GM12878 (cell line): Measurements from ENCODE around the gene DBN1. TPM values are rescaled to one million over a fixed set of nuclear protein-coding genes. Genes with fewer than 3 reads are reported as not detected.

Source experiments
- ATAC-seq: fragments of 200-7000 bp; cut with Tn5 transposase; 3 replicates; pipeline ENCODE4 v1.9.1; 2020; ENCODE audit warnings: mild to moderate bottlenecking, moderate library complexity
- BruUV-seq: library from RNA; stranded (reverse); fragments of 400-500 nt; replicated peaks from 2 replicates; lab custom pipeline; 2021; lab: Mats Ljungman, UMichigan
- CTCF ChIA-PET: fragments of 300-600 bp; sonication (Branson Sonifier 250); formaldehyde crosslinking; extraction: SDS; loops from one replicate; lab custom pipeline; 2021; ENCODE audit warnings: inconsistent platforms; lab: Yijun Ruan, JAX
- POLR2A ChIA-PET: fragments of 350-600 bp; formaldehyde crosslinking; extraction: SDS; loops from one replicate; lab custom pipeline; 2021; ENCODE audit warnings: inconsistent platforms; lab: Charles Lee
- RAD21 ChIA-PET: fragments of 300-600 bp; sonication (Branson Sonifier 250); formaldehyde crosslinking; loops from one replicate; lab custom pipeline; 2023; ENCODE audit warnings: antibody characterized with exemption; ENCODE audit not compliant: unreplicated experiment; lab: Charles Lee
- SMC1A ChIA-PET: fragments of 300-600 bp; sonication (Branson Sonifier 250); formaldehyde crosslinking; loops from one replicate; lab custom pipeline; 2023; ENCODE audit not compliant: unreplicated experiment, uncharacterized antibody; lab: Charles Lee
- DNase-seq: peaks from one replicate; pipeline ENCODE4 v3.0.0-alpha.2; 2011; ENCODE audit warnings: low read depth, low spot score
- FAIRE-seq: peaks from 3 replicates; lab custom pipeline; 2011; peaks lifted over from hg19 to GRCh38; lab: Jason Lieb, UNC
- H2AFZ ChIP-seq: 2 replicates; pipeline ENCODE4 v1.6.0; 2011; ENCODE audit warnings: low read depth, low read length, control low read depth; ENCODE audit not compliant: control insufficient read depth
- H3K27ac ChIP-seq: 2 replicates; pipeline ENCODE4 v1.5.1; 2011; ENCODE audit warnings: control low read depth; ENCODE audit not compliant: control insufficient read depth, insufficient read depth
- H3K27me3 ChIP-seq, 2 experiments: replicated peaks in 1 of 2; 2 replicates each; pipeline versions ENCODE4 v1.6.0 to v1.6.1; 2011; ENCODE audit warnings: low read length in 1 of 2; ENCODE audit not compliant: control insufficient read depth in 2 of 2, insufficient read depth in 2 of 2
- H3K36me3 ChIP-seq, 2 experiments: 2 replicates each; pipeline ENCODE4 v1.5.1; 2011; ENCODE audit warnings: low read length in 1 of 2; ENCODE audit not compliant: control insufficient read depth in 2 of 2, insufficient read depth in 2 of 2
- H3K4me1 ChIP-seq: 2 replicates; pipeline ENCODE4 v1.6.1; 2011; ENCODE audit warnings: mild to moderate bottlenecking, low read length, moderate library complexity, mixed read lengths; ENCODE audit not compliant: control insufficient read depth, insufficient read depth
- H3K4me2 ChIP-seq: 2 replicates; pipeline ENCODE4 v1.6.0; 2011; ENCODE audit warnings: control low read depth; ENCODE audit not compliant: control insufficient read depth, insufficient read depth
- H3K4me3 ChIP-seq: fragments of 200-600 bp; sonication (generic); 2 replicates; pipeline ENCODE4 v1.5.1; 2016
- H3K79me2 ChIP-seq: 2 replicates; pipeline ENCODE4 v1.6.0; 2011; ENCODE audit warnings: low read length; ENCODE audit not compliant: control insufficient read depth, insufficient read depth
- H3K9ac ChIP-seq: 2 replicates; pipeline ENCODE4 v1.8.0; 2011; ENCODE audit warnings: low read length, control low read depth, mixed read lengths; ENCODE audit not compliant: control insufficient read depth, insufficient read depth
- H3K9me3 ChIP-seq: replicated peaks from 3 replicates; pipeline ENCODE4 v1.5.1; 2011; ENCODE audit warnings: mild to moderate bottlenecking, low read length; ENCODE audit not compliant: control insufficient read depth, insufficient read depth
- H4K20me1 ChIP-seq: 2 replicates; pipeline ENCODE4 v1.6.0; 2011; ENCODE audit not compliant: control insufficient read depth, insufficient read depth
- ASH2L ChIP-seq: fragments of 300-600, 200-600 bp; sonication (generic); IDR thresholded peaks from 2 replicates; pipeline ENCODE4 v1.6.1; 2017; ENCODE audit warnings: low read depth, mild to moderate bottlenecking, borderline replicate concordance
- KLF5 ChIP-seq: fragments of 450-650 bp; IDR thresholded peaks from 2 replicates; pipeline ENCODE4 v1.6.1; 2014; ENCODE audit warnings: mild to moderate bottlenecking; ENCODE audit not compliant: partially characterized antibody
- NBN ChIP-seq: fragments of 450-650 bp; IDR thresholded peaks from 2 replicates; pipeline ENCODE4 v1.6.1; 2016
- POLR2AphosphoS2 ChIP-seq: IDR thresholded peaks from 2 replicates; pipeline ENCODE4 v1.6.1; 2011; ENCODE audit warnings: low read depth, mild to moderate bottlenecking, low read length, improper control_type of control experiment, moderate library complexity
- WGBS: methylation state at CpG from one replicate; pipeline ENCODE4 v1.1.6; 2016; ENCODE audit warnings: low lambda C conversion rate; ENCODE audit not compliant: insufficient replicate concordance, insufficient coverage; ENCODE audit errors: missing lambda C conversion rate; 5-methylcytosine and 5-hydroxymethylcytosine counted together
- in situ Hi-C: fragments of 300-500 bp; cut with MboI; formaldehyde crosslinking; loops from 9 replicates; pipeline ENCODE4 v1.14.3; 2018; ENCODE audit warnings: mixed read lengths
- intact Hi-C: fragments of 100-400 bp; cut with micrococcal nuclease; formaldehyde crosslinking; loops from one replicate; pipeline ENCODE4 v1.14.2; 2022; ENCODE audit not compliant: unreplicated experiment
- polyA plus RNA-seq, 11 experiments: library from polyadenylated mRNA; depleted of rRNA in 4 of 11; unstranded in 6 of 11; stranded (reverse) in 5 of 11; fragments of >200 nt; fragmentation: Nextera tagmentation in 4 of 11; fragmentation: Illumina TruSeq in 1 of 11; extraction: Ambion mirVana in 4 of 11; extraction: Trizol in 1 of 11; gene quantifications; 1 replicate in 1 of 11; 2 replicates in 10 of 11; pipeline versions ENCODE4 v1.2.1 to v1.2.3, GENCODE V29; 2011 to 2016; ENCODE audit warnings: inconsistent platforms in 2 of 11, missing spikeins in 2 of 11, low read depth in 1 of 11
- total RNA-seq, 4 experiments: library from RNA; depleted of rRNA in 3 of 4; stranded (reverse); fragments of >200 nt in 3 of 4; fragmentation: Illumina TruSeq in 1 of 4; extraction: Trizol in 1 of 4; gene quantifications; 2 replicates each; pipeline versions ENCODE4 v1.2.1 to v1.2.3, GENCODE V29; 2013 to 2021
- TF ChIP-seq, protein P1 (sequence below): fragments of 450-650 bp; IDR thresholded peaks from 2 replicates; pipeline ENCODE4 v1.6.1; 2016; ENCODE audit warnings: mild to moderate bottlenecking, moderate library complexity, borderline replicate concordance
- TF ChIP-seq, protein P2 (sequence below): fragments of 450-650 bp; IDR thresholded peaks from 2 replicates; pipeline ENCODE4 v1.6.1; 2017; ENCODE audit warnings: mild to moderate bottlenecking

DBN1 gene
- total and polyA plus RNA-seq, 10 of the 15 experiments (the other 5 are each of a cell fraction or from before 2014, with no cell fraction given) = 0.18 to 81.0 (median 27.9) TPM

DNA sequence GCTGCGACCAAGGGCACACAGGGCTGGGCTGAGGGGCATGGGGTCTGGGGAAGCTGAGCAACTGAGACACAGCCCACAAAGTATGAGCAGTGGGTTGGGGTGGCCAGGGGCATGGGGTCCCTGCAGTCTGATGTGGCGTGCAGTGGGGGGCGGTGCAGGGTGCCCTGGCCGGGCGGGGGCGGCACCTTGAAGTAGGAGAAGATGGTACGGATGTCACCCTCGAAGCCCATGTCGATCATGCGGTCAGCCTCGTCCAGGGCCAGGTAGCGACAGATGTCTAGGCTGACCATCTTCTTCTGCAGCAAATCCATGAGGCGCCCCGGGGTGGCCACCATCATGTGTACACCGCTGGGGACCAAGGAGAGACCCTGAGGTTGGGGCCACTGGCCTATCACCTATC lies 40.1 kb upstream of the DBN1 start (continued):
- no peak for TF ChIP-seq NBN
- TF ChIP-seq ASH2L = no peak
- TF ChIP-seq, protein P1, sequence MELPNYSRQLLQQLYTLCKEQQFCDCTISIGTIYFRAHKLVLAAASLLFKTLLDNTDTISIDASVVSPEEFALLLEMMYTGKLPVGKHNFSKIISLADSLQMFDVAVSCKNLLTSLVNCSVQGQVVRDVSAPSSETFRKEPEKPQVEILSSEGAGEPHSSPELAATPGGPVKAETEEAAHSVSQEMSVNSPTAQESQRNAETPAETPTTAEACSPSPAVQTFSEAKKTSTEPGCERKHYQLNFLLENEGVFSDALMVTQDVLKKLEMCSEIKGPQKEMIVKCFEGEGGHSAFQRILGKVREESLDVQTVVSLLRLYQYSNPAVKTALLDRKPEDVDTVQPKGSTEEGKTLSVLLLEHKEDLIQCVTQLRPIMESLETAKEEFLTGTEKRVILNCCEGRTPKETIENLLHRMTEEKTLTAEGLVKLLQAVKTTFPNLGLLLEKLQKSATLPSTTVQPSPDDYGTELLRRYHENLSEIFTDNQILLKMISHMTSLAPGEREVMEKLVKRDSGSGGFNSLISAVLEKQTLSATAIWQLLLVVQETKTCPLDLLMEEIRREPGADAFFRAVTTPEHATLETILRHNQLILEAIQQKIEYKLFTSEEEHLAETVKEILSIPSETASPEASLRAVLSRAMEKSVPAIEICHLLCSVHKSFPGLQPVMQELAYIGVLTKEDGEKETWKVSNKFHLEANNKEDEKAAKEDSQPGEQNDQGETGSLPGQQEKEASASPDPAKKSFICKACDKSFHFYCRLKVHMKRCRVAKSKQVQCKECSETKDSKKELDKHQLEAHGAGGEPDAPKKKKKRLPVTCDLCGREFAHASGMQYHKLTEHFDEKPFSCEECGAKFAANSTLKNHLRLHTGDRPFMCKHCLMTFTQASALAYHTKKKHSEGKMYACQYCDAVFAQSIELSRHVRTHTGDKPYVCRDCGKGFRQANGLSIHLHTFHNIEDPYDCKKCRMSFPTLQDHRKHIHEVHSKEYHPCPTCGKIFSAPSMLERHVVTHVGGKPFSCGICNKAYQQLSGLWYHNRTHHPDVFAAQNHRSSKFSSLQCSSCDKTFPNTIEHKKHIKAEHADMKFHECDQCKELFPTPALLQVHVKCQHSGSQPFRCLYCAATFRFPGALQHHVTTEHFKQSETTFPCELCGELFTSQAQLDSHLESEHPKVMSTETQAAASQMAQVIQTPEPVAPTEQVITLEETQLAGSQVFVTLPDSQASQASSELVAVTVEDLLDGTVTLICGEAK = no peak
- TF ChIP-seq, protein P2, sequence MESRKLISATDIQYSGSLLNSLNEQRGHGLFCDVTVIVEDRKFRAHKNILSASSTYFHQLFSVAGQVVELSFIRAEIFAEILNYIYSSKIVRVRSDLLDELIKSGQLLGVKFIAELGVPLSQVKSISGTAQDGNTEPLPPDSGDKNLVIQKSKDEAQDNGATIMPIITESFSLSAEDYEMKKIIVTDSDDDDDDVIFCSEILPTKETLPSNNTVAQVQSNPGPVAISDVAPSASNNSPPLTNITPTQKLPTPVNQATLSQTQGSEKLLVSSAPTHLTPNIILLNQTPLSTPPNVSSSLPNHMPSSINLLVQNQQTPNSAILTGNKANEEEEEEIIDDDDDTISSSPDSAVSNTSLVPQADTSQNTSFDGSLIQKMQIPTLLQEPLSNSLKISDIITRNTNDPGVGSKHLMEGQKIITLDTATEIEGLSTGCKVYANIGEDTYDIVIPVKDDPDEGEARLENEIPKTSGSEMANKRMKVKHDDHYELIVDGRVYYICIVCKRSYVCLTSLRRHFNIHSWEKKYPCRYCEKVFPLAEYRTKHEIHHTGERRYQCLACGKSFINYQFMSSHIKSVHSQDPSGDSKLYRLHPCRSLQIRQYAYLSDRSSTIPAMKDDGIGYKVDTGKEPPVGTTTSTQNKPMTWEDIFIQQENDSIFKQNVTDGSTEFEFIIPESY = no peak

DNA sequence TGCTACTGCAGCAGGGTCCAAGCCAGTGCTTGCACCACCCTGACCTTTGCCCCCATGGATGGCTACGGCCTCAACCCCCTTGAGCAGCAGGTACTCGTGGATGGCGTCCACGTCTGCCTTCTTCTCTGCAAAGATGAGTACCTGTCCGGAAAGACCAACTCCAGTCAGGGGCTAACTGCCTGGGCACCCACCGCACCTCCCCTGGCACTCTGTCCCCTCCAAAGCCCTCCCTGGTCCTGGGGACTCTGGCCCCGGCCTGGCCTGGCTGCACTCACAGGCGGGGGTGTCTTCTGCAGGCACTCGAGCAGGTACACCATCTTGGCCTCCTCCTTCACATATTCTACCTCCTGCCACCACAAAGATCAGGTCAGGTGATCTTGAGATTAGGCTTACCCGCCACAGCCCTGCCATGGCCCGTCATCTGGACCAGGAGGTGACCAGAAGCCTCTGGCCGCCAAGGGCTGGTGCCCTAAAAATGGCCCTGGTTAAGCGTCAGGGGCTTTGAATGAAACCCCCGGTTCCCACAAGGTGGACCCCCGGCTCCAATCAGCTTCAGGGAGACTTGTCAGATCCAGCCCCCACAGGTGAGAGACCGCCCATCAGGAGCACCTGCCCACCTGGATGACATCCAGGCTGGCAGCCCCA lies 39.4 kb upstream of the DBN1 start:
- no peak for DNase-seq
- POLR2A ChIA-PET = interaction anchor here (0.6 kb wide), 1 partner anchor 16 kb away, joined by 3 read pairs; no protein-coding TSS in a partner anchor
- Histone ChIP-seq H2AFZ (no peak overlapping the region), H3K4me1 (peaks cover 42% of the 10 kb centered on the region), H3K4me3 (no peak overlapping the region), H3K9ac (no peak overlapping the region), H3K4me2 (no peak overlapping the region), H3K9me3 (no peaks in the 10 kb centered on the region)
- CTCF ChIA-PET = no interaction called here
- in situ Hi-C loops (no loop called here), intact Hi-C loops (no loop called here)
- no peak for FAIRE-seq
- SMC1A ChIA-PET = no interaction called here
- BruUV-seq = no TSS peak
- RAD21 ChIA-PET = no interaction called here
- no peak for TF ChIP-seq POLR2AphosphoS2
- no peak for TF ChIP-seq KLF5
- TF ChIP-seq, all 136 proteins: peak for 0
- Histone ChIP-seq H3K79me2 (peaks cover 54% of the 10 kb centered on the region), H3K36me3 (peaks cover 17 to 37% of the 10 kb centered on the region in 2 experiments; a peak in 3 of 4 replicates), H3K27ac (no peak overlapping the region), H3K27me3 (no peaks in the 10 kb centered on the region), H4K20me1 (no peaks in the 10 kb centered on the region)
- ATAC-seq = no peak
- 85% methylated on average over 16 of the region's 16 CpGs for WGBS
